ENCODE results near the gene TKFC. TPM values are rescaled to one million over a fixed set of nuclear protein-coding genes. Genes with fewer than 3 reads are reported as not detected.

TKFC gene
- total RNA-seq (2021; ENCODE audit: unreplicated experiment), result 79.6 TPM
- polyA plus RNA-seq (2012; ENCODE audit: insufficient read length), result 82.2 TPM
- percentile 55 among the genes with signal in this experiment for Bru-seq, nascent RNA
- BruChase-seq, experiment 1, labeled RNA remaining after a 2-hour chase, result percentile 60 among the genes with signal in this experiment
- BruChase-seq, experiment 2, labeled RNA remaining after a 6-hour chase, result percentile 63 among the genes with signal in this experiment
- long read RNA-seq, full-length matches to known transcripts, result 24 of 56 reads
- long read RNA-seq, partial matches to known transcripts, result 12 of 56 reads
- long read RNA-seq, other reads (novel, unspliced or antisense), result 20 of 56 reads

GRCh38 chr11:61332797-61333549, at the start of gene TKFC, which contains the start of gene DDB1:
Gene TKFC (plus strand): TSS chr11:61333228. CDS start chr11:61334729, 1,501 bp downstream.
Gene DDB1 (minus strand): TSS chr11:61333105. CDS start chr11:61332968, 137 bp downstream.
- BruUV-seq (replicated peaks), result no TSS peak
- DNase-seq (ENCODE audit: low read depth, low spot score) (peak; percentile 35), ATAC-seq (peak; percentile 97)
- in situ Hi-C loops (cut with HindIII; ENCODE audit: low pct_unique_long_range_greater_than_20kb, low sequenced_read_pairs), result no loop called here
- ChIA-PET POLR2A (interaction anchor here (0.6 kb wide), 1 partner anchor 40 kb away, joined by 4 read pairs; no protein-coding TSS in a partner anchor), CTCF (interaction anchor here (1.9 kb wide), 1 partner anchor 52 kb away, joined by 11 read pairs; no protein-coding TSS in a partner anchor)
- H3K27ac ChIP-seq (ENCODE audit: low read length), result peak within 1 kb of the TSS; percentile 98
- H3K36me3 ChIP-seq (ENCODE audit: control insufficient read depth, insufficient read depth, low read length), result peaks cover 13% of the 10 kb centered on the region
- peaks cover 31% of the 10 kb centered on the region for H3K4me1 ChIP-seq (ENCODE audit: control insufficient read depth, insufficient read depth, low read length)
- no peaks in the 10 kb centered on the region for H3K27me3 ChIP-seq (ENCODE audit: control insufficient read depth, insufficient read depth, low read length)
- TF ChIP-seq CTCF (IDR thresholded peaks at IDR 0.05) (no peak), SIN3A (IDR thresholded peaks at IDR 0.05; ENCODE audit: borderline replicate concordance, insufficient read depth, low read depth, low read length) (peak; percentile 78; the same call in 1 of the 2 replicates), REST (IDR thresholded peaks at IDR 0.05; ENCODE audit: insufficient read depth in 1 of 2, low read depth in 2 of 2, low read length in 1 of 2) (0 out of 4 replicates have a peak, but pooled peaks of 1 of the 2 experiments have one; percentile 28), TCF7L2 (IDR thresholded peaks at IDR 0.05; ENCODE audit: low read depth, low read length) (no peak), POLR2AphosphoS5 (IDR thresholded peaks at IDR 0.05; ENCODE audit: low read depth, low read length) (peak; percentile 96)
- no peaks in the 10 kb centered on the region for H3K9me3 ChIP-seq (ENCODE audit: control insufficient read depth, insufficient read depth, low read depth, low read length)
- H3K4me3 ChIP-seq (ENCODE audit: low read depth in 2 of 2, low read length in 2 of 2), result peak within 1 kb of the TSS; percentile 92 to 98
- intact Hi-C loops (cut with micrococcal nuclease; ENCODE audit: unreplicated experiment), result no loop called here

GRCh38 chr11:61283613-61284012, 49.4 kb upstream of the TKFC start:
- no peaks in the 10 kb centered on the region for H3K9me3 ChIP-seq (ENCODE audit: control insufficient read depth, insufficient read depth, low read depth, low read length)
- no peaks in the 10 kb centered on the region for H3K36me3 ChIP-seq (ENCODE audit: control insufficient read depth, insufficient read depth, low read length)
- no TSS peak for BruUV-seq (replicated peaks)
- intact Hi-C loops (cut with micrococcal nuclease; ENCODE audit: unreplicated experiment), result no loop called here
- in situ Hi-C loops (cut with HindIII; ENCODE audit: low pct_unique_long_range_greater_than_20kb, low sequenced_read_pairs), result no loop called here
- no peak for DNase-seq (ENCODE audit: low read depth, low spot score)
- ChIA-PET POLR2A (interaction anchor here (0.7 kb wide), 1 partner anchor 19 kb away, joined by 4 read pairs; no protein-coding TSS in a partner anchor), CTCF (no interaction called here)
- TF ChIP-seq TCF7L2 (IDR thresholded peaks at IDR 0.05; ENCODE audit: low read depth, low read length), result no peak
- TF ChIP-seq SIN3A (IDR thresholded peaks at IDR 0.05; ENCODE audit: borderline replicate concordance, insufficient read depth, low read depth, low read length), result no peak
- TF ChIP-seq CTCF (IDR thresholded peaks at IDR 0.05), result no peak
- no peak for TF ChIP-seq POLR2AphosphoS5 (IDR thresholded peaks at IDR 0.05; ENCODE audit: low read depth, low read length)
- TF ChIP-seq REST (IDR thresholded peaks at IDR 0.05; ENCODE audit: insufficient read depth in 1 of 2, low read depth in 2 of 2, low read length in 1 of 2), result no peak
- H3K4me1 ChIP-seq (ENCODE audit: control insufficient read depth, insufficient read depth, low read length), result 0 out of 2 replicates have a peak, but pooled peaks cover 3% of the 10 kb centered on the region
- no peaks in the 10 kb centered on the region for H3K27me3 ChIP-seq (ENCODE audit: control insufficient read depth, insufficient read depth, low read length)
- no peak for ATAC-seq
- H3K4me3 ChIP-seq (ENCODE audit: low read depth in 2 of 2, low read length in 2 of 2), result no peak overlapping the region
- H3K27ac ChIP-seq (ENCODE audit: low read length), result no peak overlapping the region
